ENCODE results near the gene PORCN. TPM values are rescaled to one million over a fixed set of nuclear protein-coding genes. Genes with fewer than 3 reads are reported as not detected.

Gene PORCN
- total and polyA plus RNA-seq, 5 donors from 2014 or later, result 8.1 to 18.5 (median 9.5) TPM

DNA sequence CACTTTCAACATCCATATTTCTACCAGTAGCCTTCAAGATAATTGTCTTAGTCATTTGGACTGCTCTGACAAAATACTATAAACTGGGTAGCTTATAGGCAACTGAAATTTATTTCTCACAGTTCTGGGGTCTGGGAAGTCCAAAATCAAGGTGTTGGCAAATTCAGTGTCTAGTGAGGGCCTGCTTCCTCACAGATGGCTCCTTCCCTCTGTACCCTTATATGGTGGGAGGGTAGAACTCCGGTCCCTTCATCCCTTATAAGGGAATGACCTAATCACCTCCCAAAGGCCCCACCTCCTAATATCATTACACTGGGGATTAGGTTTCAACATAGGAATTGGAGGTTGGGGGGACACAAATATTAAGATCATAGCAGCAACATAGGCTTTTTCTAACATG, 23.4 kb downstream of the PORCN start:
- DNase-seq (no peak), ATAC-seq (ENCODE audit: low read depth in 2 of 2) (no peak)
- H3K36me3 Mint-ChIP-seq, result peaks cover 6% of the 10 kb centered on the region
- Histone ChIP-seq H3K4me3 (ENCODE audit: low read depth, low read length) (no peak overlapping the region), H3K4me1 (ENCODE audit: control insufficient read depth, insufficient read depth, low read length, poor library complexity, severe bottlenecking) (no peaks in the 10 kb centered on the region), H3K9me3 (ENCODE audit: control insufficient read depth in 2 of 2, low read length in 2 of 2) (no peaks in the 10 kb centered on the region), H3K36me3 (ENCODE audit: control insufficient read depth, insufficient read depth, low read length) (peaks cover 14% of the 10 kb centered on the region), H3K27ac (ENCODE audit: insufficient read depth, low read length, poor library complexity, severe bottlenecking) (no peak overlapping the region), H3K27me3 (ENCODE audit: control insufficient read depth, insufficient read depth, low read length) (no peaks in the 10 kb centered on the region)
- peak overlapping the region in 1 of 3 donors; percentile 95 for H3K27ac Mint-ChIP-seq
- H3K4me3 Mint-ChIP-seq, result no peak overlapping the region
- peaks cover 0 to 2% (median 0%) of the 10 kb centered on the region in 7 donors for H3K9me3 Mint-ChIP-seq
- H3K27me3 Mint-ChIP-seq, result no peaks in the 10 kb centered on the region
- H3K4me1 Mint-ChIP-seq, result peaks cover 0 to 6% (median 4%) of the 10 kb centered on the region in 4 donors

DNA sequence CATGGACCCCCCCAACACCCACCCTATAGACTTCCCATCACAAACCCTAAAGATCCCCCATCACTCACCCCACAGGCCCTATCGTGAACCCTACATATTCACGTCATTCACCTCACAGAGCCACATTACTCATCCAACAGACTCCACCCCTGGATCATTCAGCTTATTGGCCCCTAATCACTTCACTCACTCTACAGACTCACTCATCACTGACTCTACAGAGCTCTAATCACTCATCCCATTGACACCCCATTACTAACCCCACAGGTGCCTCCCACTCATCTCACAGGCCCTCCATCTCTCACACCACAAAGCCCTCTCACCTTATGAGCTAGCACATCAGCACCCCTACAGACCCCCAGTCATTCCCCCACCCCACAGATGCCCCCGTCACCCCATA, 24.4 kb downstream of the PORCN start:
- Histone ChIP-seq H3K27ac (ENCODE audit: insufficient read depth, low read length, poor library complexity, severe bottlenecking) (no peak overlapping the region), H3K9me3 (ENCODE audit: control insufficient read depth in 2 of 2, low read length in 2 of 2) (no peaks in the 10 kb centered on the region), H3K36me3 (ENCODE audit: control insufficient read depth, insufficient read depth, low read length) (peaks cover 6% of the 10 kb centered on the region), H3K4me3 (ENCODE audit: low read depth, low read length) (no peak overlapping the region), H3K4me1 (ENCODE audit: control insufficient read depth, insufficient read depth, low read length, poor library complexity, severe bottlenecking) (no peaks in the 10 kb centered on the region), H3K27me3 (ENCODE audit: control insufficient read depth, insufficient read depth, low read length) (no peaks in the 10 kb centered on the region)
- peaks cover 0 to 6% (median 4%) of the 10 kb centered on the region in 4 donors for H3K4me1 Mint-ChIP-seq
- peaks cover 6% of the 10 kb centered on the region for H3K36me3 Mint-ChIP-seq
- H3K4me3 Mint-ChIP-seq, result no peak overlapping the region
- H3K9me3 Mint-ChIP-seq, result peaks cover 0 to 2% (median 0%) of the 10 kb centered on the region in 7 donors
- H3K27me3 Mint-ChIP-seq, result no peaks in the 10 kb centered on the region
- H3K27ac Mint-ChIP-seq, result peak overlapping the region in 1 of 3 donors; percentile 27
- no peak for DNase-seq
- ATAC-seq (ENCODE audit: low read depth in 2 of 2), result no peak

DNA sequence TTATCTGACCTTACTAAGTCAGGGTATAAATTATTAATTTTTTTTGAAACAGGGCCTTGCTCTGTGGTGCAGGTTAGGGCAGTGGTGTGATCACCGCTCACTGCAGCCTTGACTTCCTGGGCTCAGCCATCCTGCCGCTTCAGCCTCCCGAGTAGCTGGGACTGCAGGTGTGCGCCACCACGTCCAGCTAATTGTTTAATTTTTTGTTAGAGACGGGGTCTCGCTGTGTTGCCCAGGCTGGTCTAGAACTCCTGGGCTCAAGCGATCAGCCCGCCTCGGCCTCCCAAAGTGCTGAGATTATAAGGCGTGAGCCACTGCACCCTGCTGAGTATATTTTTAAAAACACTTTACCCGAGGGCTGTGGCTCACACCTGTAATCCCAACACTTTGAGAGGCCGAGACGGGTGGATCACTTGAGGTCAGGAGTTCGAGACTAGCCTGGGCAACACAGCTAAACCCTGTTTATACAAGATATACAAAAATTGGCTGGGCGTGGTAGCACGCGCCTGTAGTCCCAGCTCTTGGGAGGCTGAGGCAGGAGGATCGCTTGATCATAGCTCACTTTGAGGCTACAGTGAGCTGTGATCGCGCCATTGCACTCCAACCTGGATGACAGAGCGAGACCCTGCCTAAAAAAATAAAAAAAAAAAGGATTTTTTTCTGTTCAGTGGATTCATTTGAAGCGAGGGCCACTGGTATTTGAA, 30.0 kb downstream of the PORCN start:
- Histone ChIP-seq H3K27me3 (ENCODE audit: control insufficient read depth, insufficient read depth, low read length) (no peaks in the 10 kb centered on the region), H3K36me3 (ENCODE audit: control insufficient read depth, insufficient read depth, low read length) (peaks cover 3% of the 10 kb centered on the region), H3K27ac (ENCODE audit: insufficient read depth, low read length, poor library complexity, severe bottlenecking) (peak overlapping the region; percentile 93), H3K4me1 (ENCODE audit: control insufficient read depth, insufficient read depth, low read length, poor library complexity, severe bottlenecking) (peaks cover 13% of the 10 kb centered on the region), H3K9me3 (ENCODE audit: control insufficient read depth in 2 of 2, low read length in 2 of 2) (no peaks in the 10 kb centered on the region), H3K4me3 (ENCODE audit: low read depth, low read length) (no peak overlapping the region)
- H3K36me3 Mint-ChIP-seq, result no peaks in the 10 kb centered on the region
- no peak for DNase-seq
- H3K27ac Mint-ChIP-seq, result peak overlapping the region; percentile 69 to 97 (median 94)
- H3K4me1 Mint-ChIP-seq, result peaks cover 4 to 21% (median 16%) of the 10 kb centered on the region in 4 donors
- H3K9me3 Mint-ChIP-seq, result no peaks in the 10 kb centered on the region
- H3K27me3 Mint-ChIP-seq, result no peaks in the 10 kb centered on the region
- H3K4me3 Mint-ChIP-seq, result peak overlapping the region in 3 of 4 donors; percentile 70 to 93 (median 87)
- ATAC-seq (ENCODE audit: low read depth in 2 of 2), result no peak

DNA sequence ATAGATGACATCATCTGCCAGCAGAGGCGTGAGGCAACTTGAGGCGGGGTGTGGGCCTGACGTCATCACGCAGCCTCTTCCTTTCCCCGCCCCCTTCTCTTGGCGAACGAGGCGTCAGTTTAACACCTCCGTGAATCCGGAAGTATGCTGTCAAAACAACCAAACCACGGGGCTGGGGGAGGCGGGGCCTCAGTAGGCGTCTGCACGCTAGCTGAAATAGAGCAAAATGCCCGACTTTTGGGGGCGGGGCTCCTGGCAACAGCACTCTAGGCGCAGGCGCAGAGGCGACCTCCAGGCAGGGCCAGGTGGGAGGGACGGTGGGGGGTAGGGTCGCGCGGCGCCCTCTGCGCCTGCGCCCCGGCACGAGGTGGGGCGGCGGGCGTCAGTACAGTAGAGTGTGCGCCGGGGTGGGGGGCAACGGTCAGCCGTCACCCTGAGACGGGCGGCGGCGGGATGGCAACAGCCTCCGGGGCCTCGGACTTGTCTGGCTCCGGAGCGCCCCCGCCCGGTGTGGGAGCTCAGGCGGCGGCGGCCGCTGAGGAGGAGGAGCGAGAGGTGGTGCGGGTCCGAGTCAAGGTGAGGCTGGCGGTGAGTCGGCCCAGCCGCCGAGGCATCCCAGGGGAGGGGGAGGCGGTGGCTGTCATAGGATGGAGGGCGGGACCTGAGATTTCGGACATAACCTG, 30.7 kb downstream of the PORCN start, which contains the start of gene TBC1D25:
TBC1D25 (plus strand) TSS at position 370 of the 683 bp plus-strand sequence; CDS start at position 454, 84 bp downstream.
- H3K9me3 ChIP-seq (ENCODE audit: control insufficient read depth in 2 of 2, low read length in 2 of 2), result no peaks in the 10 kb centered on the region
- ATAC-seq (ENCODE audit: low read depth in 2 of 2) (peak; percentile 92), DNase-seq (peak; percentile 95 to 98 (median 96))
- no peaks in the 10 kb centered on the region for H3K27me3 ChIP-seq (ENCODE audit: control insufficient read depth, insufficient read depth, low read length)
- peak within 1 kb of the TSS; percentile 93 for H3K27ac ChIP-seq (ENCODE audit: insufficient read depth, low read length, poor library complexity, severe bottlenecking)
- peak within 1 kb of the TSS; percentile 85 to 97 (median 94) for H3K27ac Mint-ChIP-seq
- H3K4me3 Mint-ChIP-seq, result peak within 1 kb of the TSS; percentile 70 to 93 (median 88)
- H3K9me3 Mint-ChIP-seq, result no peaks in the 10 kb centered on the region
- no peaks in the 10 kb centered on the region for H3K27me3 Mint-ChIP-seq
- H3K36me3 ChIP-seq (ENCODE audit: control insufficient read depth, insufficient read depth, low read length), result peaks cover 6% of the 10 kb centered on the region
- peaks cover 13% of the 10 kb centered on the region for H3K4me1 ChIP-seq (ENCODE audit: control insufficient read depth, insufficient read depth, low read length, poor library complexity, severe bottlenecking)
- peaks cover 4 to 23% (median 16%) of the 10 kb centered on the region in 4 donors for H3K4me1 Mint-ChIP-seq
- peak within 1 kb of the TSS; percentile 76 for H3K4me3 ChIP-seq (ENCODE audit: low read depth, low read length)
- H3K36me3 Mint-ChIP-seq, result no peaks in the 10 kb centered on the region

DNA sequence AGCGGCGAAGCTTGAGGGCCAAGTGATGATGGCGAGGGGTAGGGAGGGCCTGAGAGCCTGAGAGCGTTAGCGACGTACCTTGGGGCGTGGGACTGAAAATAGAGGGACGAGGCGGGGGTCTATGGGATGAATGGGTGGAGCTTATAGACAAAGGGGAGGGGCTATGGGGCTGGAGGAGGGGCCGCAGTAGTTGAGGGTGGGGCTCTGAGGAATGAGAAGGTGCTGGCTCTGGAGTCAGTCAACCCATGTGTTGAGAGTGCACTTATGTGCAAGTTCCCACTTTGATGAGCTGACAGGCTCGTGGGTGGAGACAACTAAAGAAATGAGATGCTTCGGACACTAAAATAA, 31.2 kb downstream of the PORCN start:
- Histone ChIP-seq H3K4me3 (ENCODE audit: low read depth, low read length) (peak overlapping the region; percentile 76), H3K4me1 (ENCODE audit: control insufficient read depth, insufficient read depth, low read length, poor library complexity, severe bottlenecking) (peaks cover 13% of the 10 kb centered on the region), H3K27me3 (ENCODE audit: control insufficient read depth, insufficient read depth, low read length) (no peaks in the 10 kb centered on the region), H3K27ac (ENCODE audit: insufficient read depth, low read length, poor library complexity, severe bottlenecking) (peak overlapping the region; percentile 93), H3K9me3 (ENCODE audit: control insufficient read depth in 2 of 2, low read length in 2 of 2) (no peaks in the 10 kb centered on the region), H3K36me3 (ENCODE audit: control insufficient read depth, insufficient read depth, low read length) (peaks cover 10% of the 10 kb centered on the region)
- H3K4me1 Mint-ChIP-seq, result peaks cover 4 to 23% (median 16%) of the 10 kb centered on the region in 4 donors
- peak overlapping the region; percentile 70 to 93 (median 88) for H3K4me3 Mint-ChIP-seq
- peaks cover 4% of the 10 kb centered on the region for H3K36me3 Mint-ChIP-seq
- ATAC-seq (ENCODE audit: low read depth in 2 of 2) (peak; percentile 29 to 32), DNase-seq (peak in 2 of 3 donors; percentile 53)
- H3K27ac Mint-ChIP-seq, result peak overlapping the region; percentile 85 to 97 (median 94)
- no peaks in the 10 kb centered on the region for H3K27me3 Mint-ChIP-seq
- no peaks in the 10 kb centered on the region for H3K9me3 Mint-ChIP-seq

DNA sequence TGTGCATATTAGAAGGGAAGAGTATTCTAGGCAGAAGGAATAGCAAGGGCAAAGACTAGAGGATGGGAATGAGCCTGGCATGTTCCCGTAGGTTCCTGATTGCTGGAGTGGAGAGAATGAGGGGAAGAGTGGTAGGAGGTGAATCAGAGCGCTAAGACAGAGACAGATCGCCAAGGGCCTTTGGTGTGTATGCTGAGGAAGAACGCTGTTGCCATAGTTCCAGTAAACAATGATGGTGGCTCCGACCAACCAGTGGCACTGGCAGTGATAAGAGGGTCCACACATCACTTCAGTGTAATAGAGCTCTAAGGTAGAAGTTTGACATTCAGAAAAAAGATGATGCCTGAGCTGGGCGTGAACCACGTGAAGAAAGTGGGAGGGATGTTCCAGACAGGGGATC, 31.7 kb downstream of the PORCN start:
- H3K4me3 Mint-ChIP-seq, result peak overlapping the region; percentile 70 to 93 (median 88)
- H3K27ac ChIP-seq (ENCODE audit: insufficient read depth, low read length, poor library complexity, severe bottlenecking), result peak overlapping the region; percentile 93
- H3K9me3 ChIP-seq (ENCODE audit: control insufficient read depth in 2 of 2, low read length in 2 of 2), result no peaks in the 10 kb centered on the region
- no peaks in the 10 kb centered on the region for H3K27me3 Mint-ChIP-seq
- peak overlapping the region; percentile 85 to 97 (median 94) for H3K27ac Mint-ChIP-seq
- H3K9me3 Mint-ChIP-seq, result no peaks in the 10 kb centered on the region
- peaks cover 13% of the 10 kb centered on the region for H3K4me1 ChIP-seq (ENCODE audit: control insufficient read depth, insufficient read depth, low read length, poor library complexity, severe bottlenecking)
- peaks cover 12% of the 10 kb centered on the region for H3K36me3 ChIP-seq (ENCODE audit: control insufficient read depth, insufficient read depth, low read length)
- peaks cover 4% of the 10 kb centered on the region for H3K36me3 Mint-ChIP-seq
- H3K4me1 Mint-ChIP-seq, result peaks cover 4 to 23% (median 16%) of the 10 kb centered on the region in 4 donors
- H3K4me3 ChIP-seq (ENCODE audit: low read depth, low read length), result peak overlapping the region; percentile 76
- no peak for DNase-seq
- no peak for ATAC-seq (ENCODE audit: low read depth in 2 of 2)
- no peaks in the 10 kb centered on the region for H3K27me3 ChIP-seq (ENCODE audit: control insufficient read depth, insufficient read depth, low read length)

DNA sequence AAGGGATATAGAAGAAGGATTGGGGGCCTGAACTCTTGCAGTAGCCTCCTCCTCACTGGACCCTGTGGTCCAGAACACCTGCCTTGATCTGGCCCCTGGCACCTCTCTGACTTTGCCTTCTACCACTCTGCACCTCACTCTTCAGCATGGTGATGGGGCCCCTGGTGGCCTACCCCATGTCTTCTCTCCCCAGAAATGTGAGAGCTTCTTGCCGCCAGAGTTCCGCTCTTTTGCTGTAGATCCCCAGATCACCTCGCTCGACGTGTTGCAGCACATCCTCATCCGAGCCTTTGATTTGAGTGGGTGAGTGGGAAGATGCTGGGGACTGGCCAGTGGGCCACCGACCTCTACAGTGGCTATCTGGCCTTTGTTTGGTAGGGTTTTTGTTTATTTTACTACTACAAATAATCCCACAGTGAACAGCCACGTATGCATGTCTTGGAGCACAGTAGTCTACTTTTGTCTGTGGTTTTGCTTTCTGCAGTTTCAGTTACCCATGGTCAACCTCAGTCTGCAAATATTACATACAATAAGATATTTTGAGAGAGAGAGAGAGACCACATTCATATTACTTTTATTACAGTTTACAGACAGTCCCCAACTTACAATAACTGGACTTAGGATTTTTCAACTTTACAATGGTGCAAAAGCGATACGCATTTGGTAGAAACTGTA, 32.5 kb downstream of the PORCN start:
- Histone ChIP-seq H3K36me3 (ENCODE audit: control insufficient read depth, insufficient read depth, low read length) (peaks cover 12% of the 10 kb centered on the region), H3K4me3 (ENCODE audit: low read depth, low read length) (no peak overlapping the region), H3K27ac (ENCODE audit: insufficient read depth, low read length, poor library complexity, severe bottlenecking) (no peak overlapping the region), H3K27me3 (ENCODE audit: control insufficient read depth, insufficient read depth, low read length) (no peaks in the 10 kb centered on the region), H3K4me1 (ENCODE audit: control insufficient read depth, insufficient read depth, low read length, poor library complexity, severe bottlenecking) (peaks cover 13% of the 10 kb centered on the region), H3K9me3 (ENCODE audit: control insufficient read depth in 2 of 2, low read length in 2 of 2) (no peaks in the 10 kb centered on the region)
- Mint-ChIP-seq H3K27me3 (no peaks in the 10 kb centered on the region), H3K4me1 (peaks cover 4 to 23% (median 16%) of the 10 kb centered on the region in 4 donors), H3K4me3 (peak overlapping the region; percentile 48 to 93 (median 78)), H3K27ac (peak overlapping the region in 2 of 3 donors; percentile 73 to 97), H3K36me3 (peaks cover 4% of the 10 kb centered on the region), H3K9me3 (no peaks in the 10 kb centered on the region)
- DNase-seq (no peak), ATAC-seq (ENCODE audit: low read depth in 2 of 2) (no peak)

All from CD4-positive, CD25-positive, alpha-beta regulatory T cell (primary cell).